GM12864 (cell line): Measurements from ENCODE around the gene SAT2.

Experiments
- DNase-seq: peaks from one replicate; pipeline ENCODE4 v3.0.0-alpha.2; 2011; ENCODE audit warnings: low read depth
- H3K4me3 ChIP-seq: 2 replicates; pipeline ENCODE4 v1.5.1; 2011; ENCODE audit warnings: mild to moderate bottlenecking, low read depth, low read length, control low read depth
- TF ChIP-seq, protein P1 (sequence below): IDR thresholded peaks from 2 replicates; pipeline ENCODE4 v1.5.1; 2011; ENCODE audit warnings: low read depth, mild to moderate bottlenecking, moderate library complexity, low read length, control low read depth, inconsistent platforms; ENCODE audit errors: missing control alignments

SAT2 gene

DNA sequence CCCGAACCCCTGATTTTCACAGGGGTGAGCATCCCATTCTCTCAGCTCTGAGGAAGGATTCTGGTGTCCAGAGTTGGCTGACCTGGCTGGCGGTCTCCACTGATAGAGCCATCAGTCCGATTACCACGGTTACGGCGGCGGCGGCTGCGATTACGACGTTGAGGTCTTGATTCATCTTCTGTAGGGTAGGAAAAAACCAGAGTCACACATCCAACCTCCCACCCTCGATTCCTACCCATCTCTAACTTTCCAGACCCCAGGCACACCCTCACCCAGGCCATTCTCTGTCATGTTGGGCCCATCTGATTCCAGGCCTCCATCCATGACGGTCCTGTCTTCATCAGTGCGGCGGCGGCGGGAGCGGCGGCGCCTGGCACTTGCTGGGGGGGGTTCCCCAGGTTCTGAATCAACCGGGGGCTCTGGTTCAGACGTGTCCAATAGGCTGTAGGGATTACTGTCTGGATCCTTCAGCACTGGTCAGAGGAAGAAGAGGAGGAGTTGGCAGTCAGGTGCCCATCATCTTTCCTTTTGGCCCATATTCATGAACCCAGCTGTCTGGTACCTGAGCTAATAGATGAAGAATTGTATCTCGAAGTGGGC is 35.1 kb downstream of the SAT2 start:
- TF ChIP-seq, protein P1, sequence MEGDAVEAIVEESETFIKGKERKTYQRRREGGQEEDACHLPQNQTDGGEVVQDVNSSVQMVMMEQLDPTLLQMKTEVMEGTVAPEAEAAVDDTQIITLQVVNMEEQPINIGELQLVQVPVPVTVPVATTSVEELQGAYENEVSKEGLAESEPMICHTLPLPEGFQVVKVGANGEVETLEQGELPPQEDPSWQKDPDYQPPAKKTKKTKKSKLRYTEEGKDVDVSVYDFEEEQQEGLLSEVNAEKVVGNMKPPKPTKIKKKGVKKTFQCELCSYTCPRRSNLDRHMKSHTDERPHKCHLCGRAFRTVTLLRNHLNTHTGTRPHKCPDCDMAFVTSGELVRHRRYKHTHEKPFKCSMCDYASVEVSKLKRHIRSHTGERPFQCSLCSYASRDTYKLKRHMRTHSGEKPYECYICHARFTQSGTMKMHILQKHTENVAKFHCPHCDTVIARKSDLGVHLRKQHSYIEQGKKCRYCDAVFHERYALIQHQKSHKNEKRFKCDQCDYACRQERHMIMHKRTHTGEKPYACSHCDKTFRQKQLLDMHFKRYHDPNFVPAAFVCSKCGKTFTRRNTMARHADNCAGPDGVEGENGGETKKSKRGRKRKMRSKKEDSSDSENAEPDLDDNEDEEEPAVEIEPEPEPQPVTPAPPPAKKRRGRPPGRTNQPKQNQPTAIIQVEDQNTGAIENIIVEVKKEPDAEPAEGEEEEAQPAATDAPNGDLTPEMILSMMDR, result no peak
- no peak overlapping the region for H3K4me3 ChIP-seq
- no peak for DNase-seq

DNA sequence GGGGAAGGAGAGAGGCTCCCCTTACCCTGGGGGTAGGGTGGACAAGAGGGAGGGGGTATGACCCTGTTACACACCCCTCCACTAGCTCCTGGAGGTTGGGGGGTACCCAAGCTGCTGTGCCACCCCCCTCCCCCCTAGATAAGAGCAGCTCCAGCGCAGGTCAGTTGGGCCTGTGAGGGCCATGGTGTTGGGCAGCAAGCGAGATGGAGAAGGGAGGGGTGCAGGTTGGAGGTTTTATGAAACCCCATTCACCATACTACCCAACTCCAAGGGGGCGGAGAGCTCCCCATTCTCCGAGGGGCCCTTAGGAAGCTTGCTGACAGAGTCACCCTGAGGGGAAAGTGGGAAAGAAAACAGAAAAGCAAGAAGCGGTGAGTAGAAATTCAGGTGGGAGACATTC is 36.0 kb downstream of the SAT2 start:
- TF ChIP-seq, protein P1, result no peak
- H3K4me3 ChIP-seq, result no peak overlapping the region
- no peak for DNase-seq

DNA sequence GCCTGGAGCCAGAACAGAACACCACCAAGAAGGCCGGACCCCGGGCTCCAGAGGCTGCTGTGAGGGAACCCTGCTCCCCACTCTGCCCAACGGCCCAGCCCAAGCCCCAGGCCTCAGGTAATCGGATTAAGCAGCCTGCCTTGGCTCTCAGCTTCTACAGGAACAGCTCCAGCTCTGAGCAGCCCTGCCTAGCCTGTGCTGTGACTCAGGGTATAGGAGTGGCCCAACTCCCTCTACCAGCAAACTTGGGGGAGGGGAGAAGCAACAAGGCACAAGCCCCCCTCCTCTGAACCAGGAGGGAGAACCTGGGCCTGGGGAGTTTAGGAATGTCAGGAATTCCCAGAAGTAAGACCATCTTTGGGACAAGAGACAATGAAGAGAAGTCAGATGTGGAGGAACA is 36.9 kb downstream of the SAT2 start:
- DNase-seq, result no peak
- H3K4me3 ChIP-seq, result no peak overlapping the region
- TF ChIP-seq, protein P1, result no peak

DNA sequence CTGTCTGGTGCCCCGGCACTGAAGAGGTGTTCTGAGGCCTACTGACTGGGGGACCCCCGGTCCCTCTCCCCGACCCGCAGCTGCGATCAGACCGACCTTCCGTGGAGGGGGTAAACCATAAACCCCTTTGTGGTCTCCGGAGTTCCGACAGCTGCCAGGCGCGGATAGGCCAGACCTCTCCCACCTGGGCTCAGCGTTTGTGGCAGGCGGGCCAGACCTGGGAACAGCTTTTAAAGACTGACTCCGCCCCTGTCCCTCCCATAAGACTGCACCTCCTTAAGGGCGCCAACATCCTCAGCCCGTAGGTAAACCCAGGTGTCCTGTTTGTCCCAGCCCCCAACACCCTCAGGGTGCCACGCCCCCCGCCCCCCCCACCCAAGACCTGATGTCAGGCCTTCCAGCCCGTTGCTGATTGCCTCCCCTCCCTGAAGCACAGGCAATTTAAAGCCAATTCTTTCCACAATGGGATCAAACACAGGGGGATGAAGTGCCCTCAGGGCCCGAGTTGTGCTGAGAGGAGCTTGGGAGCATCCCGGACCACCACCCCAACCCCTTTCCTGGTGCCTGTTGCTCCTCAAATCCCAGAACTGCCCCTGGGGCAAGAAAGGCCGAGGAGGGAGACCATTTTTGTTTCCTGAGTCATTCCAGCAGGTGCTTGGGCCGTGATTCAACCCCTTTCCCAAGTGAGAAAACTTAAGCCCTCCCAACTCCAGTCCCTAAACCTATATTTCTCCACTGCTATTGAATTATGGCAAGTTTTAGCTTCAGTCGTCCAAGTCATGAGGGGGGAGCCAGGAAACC is 37.5 kb downstream of the SAT2 start, which contains the start of gene SOX15:
SOX15 (minus strand) TSS at position 204 of the 801 bp plus-strand sequence. CDS start 418 bp downstream, outside the sequence.
- TF ChIP-seq, protein P1, result no peak
- DNase-seq, result no peak
- no peak within 1 kb of the TSS for H3K4me3 ChIP-seq

DNA sequence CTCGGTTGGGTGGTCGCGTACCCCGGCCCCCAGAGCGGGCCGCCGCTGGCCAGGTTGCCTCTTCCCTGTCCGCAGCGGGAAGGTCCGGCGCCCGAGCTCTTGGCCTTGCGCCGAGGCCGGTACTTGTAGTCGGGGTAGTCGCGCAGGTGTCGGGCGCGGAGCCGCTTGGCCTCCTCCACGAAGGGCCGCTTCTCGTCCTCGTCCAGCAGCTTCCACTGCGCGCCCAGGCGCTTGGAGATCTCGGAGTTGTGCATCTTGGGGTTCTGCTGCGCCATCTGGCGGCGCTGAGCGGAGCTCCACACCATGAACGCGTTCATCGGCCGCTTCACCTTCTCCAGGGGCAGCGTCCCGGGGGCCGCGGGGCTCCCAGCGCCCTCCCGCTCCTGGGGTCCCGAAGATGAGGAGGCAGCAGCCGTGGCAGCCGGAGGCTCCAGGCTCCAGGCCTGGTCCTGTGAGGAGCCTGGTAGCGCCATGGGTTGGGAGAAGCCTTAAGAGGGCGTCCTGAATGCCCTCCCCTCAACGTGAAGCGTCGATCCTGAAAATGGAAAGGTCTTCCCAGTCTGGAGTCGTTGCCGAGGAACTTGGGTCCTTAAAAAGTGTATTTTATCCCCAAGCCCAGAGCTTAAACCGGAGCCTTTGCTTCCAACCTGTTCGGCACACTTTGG is 38.3 kb downstream of the SAT2 start:
- TF ChIP-seq, protein P1, result peak; percentile 70
- no peak for DNase-seq
- H3K4me3 ChIP-seq, result no peak overlapping the region

DNA sequence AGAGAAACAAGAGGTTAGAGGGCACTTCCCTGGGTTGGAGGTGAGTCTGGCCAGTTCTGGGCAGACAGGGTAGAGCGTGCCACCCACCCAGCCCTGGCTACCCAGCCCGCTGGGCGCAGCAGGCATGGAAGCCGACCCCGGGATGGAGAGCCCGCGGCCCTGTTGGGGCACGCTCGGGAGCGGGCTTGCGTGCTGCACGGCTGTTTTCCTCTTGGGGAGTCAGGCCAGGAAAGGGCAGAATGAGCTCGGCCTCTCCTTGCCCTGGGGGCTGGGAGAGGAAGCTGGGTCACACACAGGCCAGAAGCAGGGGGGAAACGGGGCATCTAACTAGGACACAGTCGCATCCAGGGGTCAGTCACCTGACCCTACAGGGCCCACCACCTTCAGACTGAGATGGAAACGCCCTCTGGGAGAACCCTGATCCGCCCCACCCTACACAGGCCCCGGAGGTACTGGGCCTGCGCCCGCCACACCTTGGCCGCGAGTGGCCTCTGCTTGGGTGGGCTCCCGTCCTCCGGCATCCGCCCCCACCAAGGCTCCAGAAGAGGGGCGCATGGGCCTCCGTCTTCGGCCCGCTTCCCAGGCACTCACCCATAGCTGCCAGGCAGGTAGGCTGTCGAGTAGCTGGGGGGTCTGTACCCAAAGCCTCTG is 38.9 kb downstream of the SAT2 start:
- H3K4me3 ChIP-seq, result no peak overlapping the region
- TF ChIP-seq, protein P1, result no peak
- no peak for DNase-seq
